Activated naive CD4-positive, alpha-beta T cell treated with anti-CD3 and anti-CD28 coated beads for 36 hours (primary cell): ENCODE results near the gene NRK. TPM values are rescaled to one million over a fixed set of nuclear protein-coding genes. Genes with fewer than 3 reads are reported as not detected.
"Not testable (repeated sequence)": the region's sequence is repeated elsewhere in the genome, so short reads cannot be mapped to it uniquely, and the experiment has no call there.

Source experiments
- CTCF ChIA-PET: fragments of 350-600 bp; sonication (Branson Sonifier 250); formaldehyde crosslinking; loops from one replicate; lab custom pipeline; 2021; ENCODE audit warnings: antibody characterized with exemption; lab: Charles Lee
- DNase-seq: peaks from one replicate; pipeline ENCODE4 v3.0.0-alpha.2; 2020
- H3K27ac Mint-ChIP-seq: one replicate; pipeline ENCODE4 v1.8.0; 2021; ENCODE audit warnings: mild to moderate bottlenecking, mixed read lengths
- H3K27me3 Mint-ChIP-seq: one replicate; pipeline ENCODE4 v1.8.0; 2021; ENCODE audit warnings: low read depth, mixed read lengths
- H3K36me3 Mint-ChIP-seq: one replicate; pipeline ENCODE4 v1.8.0; 2021; ENCODE audit warnings: low read depth, mixed read lengths
- H3K4me1 Mint-ChIP-seq: one replicate; pipeline ENCODE4 v1.8.0; 2021; ENCODE audit warnings: low read depth, mixed read lengths
- H3K4me3 Mint-ChIP-seq: one replicate; pipeline ENCODE4 v1.8.0; 2021; ENCODE audit warnings: mild to moderate bottlenecking, moderate library complexity, mixed read lengths
- H3K9me3 Mint-ChIP-seq: one replicate; pipeline ENCODE4 v1.8.0; 2021; ENCODE audit warnings: mixed read lengths
- intact Hi-C: fragments of 100-400 bp; cut with micrococcal nuclease; formaldehyde crosslinking; loops from one replicate; pipeline ENCODE4 v1.15.1; 2023
- total RNA-seq, 2 experiments: library from RNA; stranded (reverse); gene quantifications; one replicate each; pipeline ENCODE4 v1.2.3, GENCODE V29; 2021

The NRK gene
- total RNA-seq, 2 experiments from 2014 or later, result not detected

DNA sequence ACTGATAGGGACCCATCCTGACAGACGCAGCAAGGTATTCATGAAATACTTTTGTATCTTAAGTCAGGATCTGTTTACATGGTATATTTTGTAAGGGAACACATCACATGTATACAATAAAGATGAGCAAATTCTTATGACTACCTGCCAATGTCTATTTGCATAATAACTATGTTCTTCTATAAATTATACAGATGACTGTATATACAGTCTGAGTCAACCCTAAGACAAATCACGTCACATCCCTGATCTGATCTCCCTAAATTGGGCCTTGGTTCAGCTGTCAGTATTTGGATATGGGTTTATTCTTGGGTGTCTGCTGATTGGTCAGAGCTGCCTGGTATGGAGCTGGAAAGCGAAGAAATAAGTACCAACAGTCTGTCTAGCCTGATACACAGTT is 122.9 kb downstream of the NRK start:
- intact Hi-C loops, result no loop called here

GRCh38 chrX:105969487-105969886 is 147.1 kb downstream of the NRK start:
- Mint-ChIP-seq H3K4me1 (no peaks in the 10 kb centered on the region), H3K27ac (no peak overlapping the region), H3K27me3 (no peaks in the 10 kb centered on the region), H3K9me3 (no peaks in the 10 kb centered on the region), H3K36me3 (no peaks in the 10 kb centered on the region), H3K4me3 (no peak overlapping the region)
- CTCF ChIA-PET, result no interaction called here
- intact Hi-C loops, result no loop called here
- DNase-seq, result no peak

More for the DNA sequence above, 122.9 kb downstream of the NRK start:
- Mint-ChIP-seq H3K4me3 (no peak overlapping the region), H3K9me3 (no peaks in the 10 kb centered on the region), H3K4me1 (no peaks in the 10 kb centered on the region), H3K27me3 (no peaks in the 10 kb centered on the region), H3K27ac (no peak overlapping the region), H3K36me3 (no peaks in the 10 kb centered on the region)
- DNase-seq, result no peak
- CTCF ChIA-PET, result no interaction called here

DNA sequence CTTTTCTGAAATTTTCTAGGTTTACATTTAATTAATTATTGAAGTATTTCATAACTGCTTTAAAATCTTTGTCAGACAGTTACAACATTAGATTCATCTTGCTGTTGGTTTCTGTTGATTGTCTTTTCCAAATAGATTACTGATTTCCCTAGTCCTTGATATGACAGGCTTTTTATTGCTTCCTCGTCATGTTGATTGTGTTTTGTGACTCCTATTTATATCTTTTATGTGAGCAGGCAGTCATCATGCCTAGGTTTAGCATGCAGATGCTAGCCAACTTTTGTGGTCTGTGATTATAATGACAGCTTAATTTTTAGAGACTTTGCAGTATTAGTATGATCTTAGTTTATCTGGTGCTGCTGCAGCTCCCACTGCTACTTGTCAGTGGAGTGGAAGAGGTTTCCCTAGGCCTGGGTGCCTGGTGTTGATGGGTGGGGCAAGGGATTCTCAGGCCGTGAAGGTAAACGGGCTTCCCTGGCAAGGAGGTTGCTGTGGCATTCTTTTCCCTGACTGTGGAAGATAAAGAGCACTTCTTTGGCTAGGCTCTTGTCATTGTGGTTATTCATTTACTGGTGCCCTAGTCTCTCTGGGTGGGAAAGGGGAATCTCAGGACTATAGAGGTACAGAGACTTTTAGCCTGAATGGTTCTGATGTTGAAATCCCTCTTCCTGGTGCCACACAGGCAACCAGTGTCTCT is 150.5 kb downstream of the NRK start:
- CTCF ChIA-PET, result no interaction called here
- peaks cover 6% of the 10 kb centered on the region for H3K9me3 Mint-ChIP-seq
- H3K27me3 Mint-ChIP-seq, result no peaks in the 10 kb centered on the region
- DNase-seq, result no peak
- intact Hi-C loops, result no loop called here
- no peaks in the 10 kb centered on the region for H3K4me1 Mint-ChIP-seq
- no peak overlapping the region for H3K27ac Mint-ChIP-seq
- H3K36me3 Mint-ChIP-seq, result no peaks in the 10 kb centered on the region
- H3K4me3 Mint-ChIP-seq, result no peak overlapping the region

DNA sequence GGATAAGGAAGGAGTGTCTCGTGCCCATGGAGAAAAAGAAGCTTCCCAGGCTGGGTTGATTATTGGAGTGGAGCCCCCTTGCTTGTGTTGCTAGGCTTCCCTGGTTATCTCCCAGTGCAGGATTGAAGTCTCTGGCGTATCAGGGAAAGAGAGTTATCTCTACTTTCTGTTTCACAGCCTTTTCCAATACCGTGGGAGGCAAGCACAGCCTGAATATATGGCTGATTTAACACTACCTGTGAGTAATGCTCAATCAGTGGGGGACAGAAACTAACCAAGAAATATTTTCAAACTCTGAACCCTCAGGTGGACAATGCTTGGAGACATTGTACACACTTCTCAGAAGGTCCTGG is 151.0 kb downstream of the NRK start:
- no peak for DNase-seq
- CTCF ChIA-PET, result no interaction called here
- Mint-ChIP-seq H3K4me3 (no peak overlapping the region), H3K9me3 (peaks cover 6% of the 10 kb centered on the region), H3K4me1 (no peaks in the 10 kb centered on the region), H3K27ac (no peak overlapping the region), H3K27me3 (no peaks in the 10 kb centered on the region), H3K36me3 (no peaks in the 10 kb centered on the region)
- intact Hi-C loops, result no loop called here

DNA sequence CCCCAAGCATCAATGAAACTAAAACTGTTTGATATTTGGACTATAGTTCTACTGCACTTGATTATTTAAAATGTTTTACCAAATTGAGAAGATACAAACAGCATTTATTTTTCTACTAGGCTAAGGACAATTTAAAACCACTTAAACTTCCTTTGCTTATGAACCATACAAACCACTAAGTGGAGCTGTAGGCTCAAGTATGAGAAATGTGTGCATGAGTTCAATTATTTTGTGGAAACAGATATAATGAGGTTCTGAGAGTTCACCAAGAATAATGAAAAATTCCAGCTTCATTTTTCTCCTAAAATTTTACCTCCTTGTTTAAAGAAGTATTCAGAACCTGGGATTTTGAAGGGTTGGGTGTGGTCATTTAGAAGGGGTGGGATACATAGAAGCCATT is 153.0 kb downstream of the NRK start:
- DNase-seq, result no peak
- CTCF ChIA-PET, result no interaction called here
- Mint-ChIP-seq H3K27me3 (no peaks in the 10 kb centered on the region), H3K27ac (no peak overlapping the region), H3K4me3 (no peak overlapping the region), H3K9me3 (peaks cover 6% of the 10 kb centered on the region), H3K4me1 (no peaks in the 10 kb centered on the region), H3K36me3 (no peaks in the 10 kb centered on the region)
- intact Hi-C loops, result no loop called here

- CTCF ChIA-PET, result no interaction called here
- intact Hi-C loops, result no loop called here
- H3K9me3 Mint-ChIP-seq, result peaks cover 4% of the 10 kb centered on the region
These were observed 159.6 kb downstream of the NRK start for GRCh38 chrX:105981772-105982485.

GRCh38 chrX:105988487-105988886 is 166.1 kb downstream of the NRK start:
- intact Hi-C loops, H3K4me1 Mint-ChIP-seq, CTCF ChIA-PET, H3K9me3 Mint-ChIP-seq, H3K4me3 Mint-ChIP-seq, DNase-seq, H3K36me3 Mint-ChIP-seq, H3K27ac Mint-ChIP-seq, H3K27me3 Mint-ChIP-seq: not testable (repeated sequence)

More at GRCh38 chrX:105981772-105982485, 159.6 kb downstream of the NRK start:
- Mint-ChIP-seq H3K27ac (no peak overlapping the region), H3K4me1 (no peaks in the 10 kb centered on the region), H3K36me3 (no peaks in the 10 kb centered on the region), H3K4me3 (no peak overlapping the region), H3K27me3 (no peaks in the 10 kb centered on the region)
- no peak for DNase-seq

- H3K36me3 Mint-ChIP-seq, result no peaks in the 10 kb centered on the region
- intact Hi-C loops, result no loop called here
- no peak for DNase-seq
- CTCF ChIA-PET, result no interaction called here
- no peaks in the 10 kb centered on the region for H3K9me3 Mint-ChIP-seq
- H3K4me1 Mint-ChIP-seq, result no peaks in the 10 kb centered on the region
- H3K27ac Mint-ChIP-seq, result no peak overlapping the region
- H3K4me3 Mint-ChIP-seq, result no peak overlapping the region
- H3K27me3 Mint-ChIP-seq, result no peaks in the 10 kb centered on the region
These were observed 177.0 kb downstream of the NRK start for GRCh38 chrX:105999294-105999693.

- H3K27me3 Mint-ChIP-seq, result no peaks in the 10 kb centered on the region
- no peak for DNase-seq
- no peaks in the 10 kb centered on the region for H3K4me1 Mint-ChIP-seq
- intact Hi-C loops, result no loop called here
- H3K9me3 Mint-ChIP-seq, result no peaks in the 10 kb centered on the region
- no peak overlapping the region for H3K27ac Mint-ChIP-seq
- CTCF ChIA-PET, result no interaction called here
- no peak overlapping the region for H3K4me3 Mint-ChIP-seq
- no peaks in the 10 kb centered on the region for H3K36me3 Mint-ChIP-seq
These were observed 177.9 kb downstream of the NRK start for GRCh38 chrX:106000203-106000602.

GRCh38 chrX:106000609-106001008 is 178.3 kb downstream of the NRK start:
- H3K36me3 Mint-ChIP-seq, H3K9me3 Mint-ChIP-seq, H3K4me3 Mint-ChIP-seq, DNase-seq, H3K27ac Mint-ChIP-seq, intact Hi-C loops, CTCF ChIA-PET, H3K27me3 Mint-ChIP-seq, H3K4me1 Mint-ChIP-seq: not testable (repeated sequence)

DNA sequence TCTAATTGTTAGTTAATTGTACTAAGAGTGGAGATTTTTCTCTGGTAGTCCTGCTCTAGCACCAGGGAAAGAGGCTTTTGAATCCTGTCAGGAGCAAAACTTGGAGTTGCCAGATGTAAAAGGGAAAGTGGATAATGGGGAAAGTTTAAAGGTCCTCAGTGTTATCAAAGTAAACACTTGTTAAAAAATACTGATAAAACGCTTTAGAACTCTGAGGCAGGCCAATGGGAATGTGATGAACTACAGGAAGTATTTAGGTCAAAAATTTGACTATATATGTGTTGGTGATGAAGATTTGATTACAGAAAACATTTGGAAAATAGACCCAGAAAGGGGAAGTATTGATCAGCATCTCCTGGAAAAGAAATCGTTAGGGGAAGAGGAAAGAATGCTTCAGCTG is 183.3 kb downstream of the NRK start:
- Mint-ChIP-seq H3K9me3 (no peaks in the 10 kb centered on the region), H3K36me3 (no peaks in the 10 kb centered on the region), H3K4me1 (no peaks in the 10 kb centered on the region), H3K27me3 (no peaks in the 10 kb centered on the region), H3K4me3 (no peak overlapping the region), H3K27ac (no peak overlapping the region)
- intact Hi-C loops, result no loop called here
- DNase-seq, result no peak
- CTCF ChIA-PET, result no interaction called here

DNA sequence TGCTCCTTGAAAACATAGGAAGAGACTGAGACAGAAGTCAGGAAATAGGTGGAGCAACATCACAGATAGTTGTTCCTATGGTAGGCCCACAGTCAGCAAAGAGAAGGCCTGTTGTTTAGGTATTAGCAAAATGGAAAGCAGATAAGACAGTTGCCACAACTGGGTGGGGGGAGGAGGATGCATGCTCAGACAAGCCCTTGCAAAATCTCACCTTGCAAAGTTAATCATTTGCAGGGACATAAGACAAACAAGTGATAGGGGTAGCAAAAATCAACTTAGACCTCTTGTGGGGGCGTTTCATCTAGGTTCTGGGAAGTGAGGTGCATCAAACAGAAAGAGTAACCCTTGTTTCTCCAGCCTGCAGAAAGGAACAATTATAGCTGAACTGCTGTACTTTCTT is 185.5 kb downstream of the NRK start:
- no peak overlapping the region for H3K4me3 Mint-ChIP-seq
- no peaks in the 10 kb centered on the region for H3K36me3 Mint-ChIP-seq
- CTCF ChIA-PET, result no interaction called here
- no peaks in the 10 kb centered on the region for H3K9me3 Mint-ChIP-seq
- no peaks in the 10 kb centered on the region for H3K4me1 Mint-ChIP-seq
- H3K27me3 Mint-ChIP-seq, result no peaks in the 10 kb centered on the region
- no peak overlapping the region for H3K27ac Mint-ChIP-seq
- intact Hi-C loops, result no loop called here
- no peak for DNase-seq
